ENCODE results near the gene NELFA. TPM values are rescaled to one million over a fixed set of nuclear protein-coding genes. Genes with fewer than 3 reads are reported as not detected.

NELFA gene
- total RNA-seq, 4 donors from 2014 or later, result 2.4 to 38.8 (median 18.8) TPM

DNA sequence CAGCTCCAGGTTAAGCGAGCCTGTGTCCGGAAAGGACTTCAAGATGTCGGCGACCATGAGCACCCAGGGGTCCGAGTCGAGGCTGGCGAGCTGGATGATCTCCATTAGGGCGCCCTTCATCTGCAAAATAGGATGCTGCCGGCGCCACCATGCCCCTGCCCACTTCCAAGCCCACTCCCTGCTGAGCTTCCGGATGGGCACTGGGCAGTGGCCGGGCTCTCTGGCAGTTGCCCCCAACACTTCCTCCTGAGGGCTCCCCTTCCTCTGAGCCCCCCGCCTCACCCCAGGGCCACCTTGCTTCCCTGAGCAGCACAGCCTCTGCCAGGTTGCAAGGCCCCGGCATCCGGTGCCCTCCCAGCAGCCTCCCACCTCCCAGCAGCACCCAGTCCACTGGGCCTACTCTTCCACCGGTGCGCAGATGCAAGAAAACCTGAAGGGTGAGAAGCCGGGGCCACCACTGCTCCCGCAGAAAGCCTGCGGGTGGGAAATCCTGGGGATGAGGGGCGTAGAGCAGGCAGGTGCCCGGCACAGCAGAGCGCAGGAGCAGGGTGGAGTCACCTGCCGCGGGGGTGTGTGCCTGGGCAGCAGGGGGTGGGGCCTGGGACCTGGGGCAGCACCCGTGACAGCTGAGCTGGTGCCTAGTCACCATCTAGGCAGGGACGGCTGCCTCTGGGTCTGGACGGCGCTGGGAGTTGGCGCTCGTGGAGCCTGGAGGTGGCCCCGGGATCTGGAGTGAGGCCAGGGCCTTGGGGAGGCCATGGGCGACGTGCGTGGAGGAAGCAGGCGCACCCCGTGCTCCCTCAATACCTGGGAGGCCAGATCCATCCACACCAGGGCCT lies 17.0 kb downstream of the NELFA start:
- no peak for DNase-seq
- H3K4me1 ChIP-seq, result no peaks in the 10 kb centered on the region
- intact Hi-C loops (cut with DNase I; ENCODE audit: low total_unique reads), result no loop called here
- TF ChIP-seq POLR2A (IDR thresholded peaks at IDR 0.05), result no peak
- TF ChIP-seq, protein P1, sequence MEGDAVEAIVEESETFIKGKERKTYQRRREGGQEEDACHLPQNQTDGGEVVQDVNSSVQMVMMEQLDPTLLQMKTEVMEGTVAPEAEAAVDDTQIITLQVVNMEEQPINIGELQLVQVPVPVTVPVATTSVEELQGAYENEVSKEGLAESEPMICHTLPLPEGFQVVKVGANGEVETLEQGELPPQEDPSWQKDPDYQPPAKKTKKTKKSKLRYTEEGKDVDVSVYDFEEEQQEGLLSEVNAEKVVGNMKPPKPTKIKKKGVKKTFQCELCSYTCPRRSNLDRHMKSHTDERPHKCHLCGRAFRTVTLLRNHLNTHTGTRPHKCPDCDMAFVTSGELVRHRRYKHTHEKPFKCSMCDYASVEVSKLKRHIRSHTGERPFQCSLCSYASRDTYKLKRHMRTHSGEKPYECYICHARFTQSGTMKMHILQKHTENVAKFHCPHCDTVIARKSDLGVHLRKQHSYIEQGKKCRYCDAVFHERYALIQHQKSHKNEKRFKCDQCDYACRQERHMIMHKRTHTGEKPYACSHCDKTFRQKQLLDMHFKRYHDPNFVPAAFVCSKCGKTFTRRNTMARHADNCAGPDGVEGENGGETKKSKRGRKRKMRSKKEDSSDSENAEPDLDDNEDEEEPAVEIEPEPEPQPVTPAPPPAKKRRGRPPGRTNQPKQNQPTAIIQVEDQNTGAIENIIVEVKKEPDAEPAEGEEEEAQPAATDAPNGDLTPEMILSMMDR (IDR thresholded peaks at IDR 0.05), result no peak
- H3K36me3 ChIP-seq, result no peaks in the 10 kb centered on the region
- no peak overlapping the region for H3K27ac ChIP-seq
- H3K4me3 ChIP-seq, result no peak overlapping the region
- H3K27me3 ChIP-seq, result no peaks in the 10 kb centered on the region
- H3K9me3 ChIP-seq, result no peaks in the 10 kb centered on the region

DNA sequence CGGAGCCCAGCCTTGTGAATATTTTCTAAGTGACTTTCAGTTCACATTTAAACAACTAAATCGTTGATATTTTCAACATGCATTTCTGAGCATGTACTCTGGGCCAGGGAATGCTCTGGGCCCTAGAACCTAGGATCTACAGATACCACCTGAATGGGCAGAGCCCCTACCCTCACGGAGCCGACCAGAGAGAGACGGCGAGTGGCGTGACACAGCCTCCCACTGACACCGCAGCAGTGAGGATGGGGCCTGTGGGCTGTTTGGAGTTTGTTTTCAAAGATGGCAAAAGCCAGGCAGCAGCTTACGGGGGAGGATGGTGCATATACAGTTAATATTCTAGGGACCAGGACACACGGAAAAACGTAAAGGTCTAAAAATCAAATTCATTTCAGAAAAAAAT lies 17.7 kb downstream of the NELFA start:
- Histone ChIP-seq H3K36me3 (no peaks in the 10 kb centered on the region), H3K4me3 (no peak overlapping the region), H3K9me3 (no peaks in the 10 kb centered on the region), H3K27ac (no peak overlapping the region), H3K4me1 (no peaks in the 10 kb centered on the region), H3K27me3 (no peaks in the 10 kb centered on the region)
- intact Hi-C loops (cut with DNase I; ENCODE audit: low total_unique reads), result no loop called here
- TF ChIP-seq POLR2A (IDR thresholded peaks at IDR 0.05), result no peak
- TF ChIP-seq, protein P1 (IDR thresholded peaks at IDR 0.05), result no peak
- DNase-seq, result no peak

DNA sequence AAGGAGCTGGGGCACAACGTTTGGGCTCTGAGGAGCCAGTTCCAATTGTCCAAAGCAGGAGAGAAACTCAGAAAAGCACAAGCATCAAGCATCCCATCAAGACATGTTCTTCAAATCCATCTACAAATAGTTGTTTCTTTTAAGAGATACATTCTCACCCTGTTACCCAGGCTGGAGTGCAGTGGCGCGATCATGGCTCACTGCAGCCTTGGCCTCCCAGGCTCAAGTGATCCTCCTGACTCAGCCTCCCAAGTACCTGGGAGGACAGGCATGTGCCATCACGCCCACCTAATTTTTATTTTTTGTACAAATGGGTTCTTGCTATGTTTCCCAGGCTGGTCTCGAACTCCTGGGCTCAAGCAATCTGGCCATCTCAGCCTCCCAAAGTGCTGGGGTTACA lies 18.1 kb downstream of the NELFA start:
- Histone ChIP-seq H3K4me1 (no peaks in the 10 kb centered on the region), H3K4me3 (no peak overlapping the region), H3K27me3 (no peaks in the 10 kb centered on the region), H3K27ac (no peak overlapping the region), H3K9me3 (no peaks in the 10 kb centered on the region), H3K36me3 (no peaks in the 10 kb centered on the region)
- TF ChIP-seq, protein P1 (IDR thresholded peaks at IDR 0.05), result no peak
- TF ChIP-seq POLR2A (IDR thresholded peaks at IDR 0.05), result no peak
- intact Hi-C loops (cut with DNase I; ENCODE audit: low total_unique reads), result no loop called here
- no peak for DNase-seq

DNA sequence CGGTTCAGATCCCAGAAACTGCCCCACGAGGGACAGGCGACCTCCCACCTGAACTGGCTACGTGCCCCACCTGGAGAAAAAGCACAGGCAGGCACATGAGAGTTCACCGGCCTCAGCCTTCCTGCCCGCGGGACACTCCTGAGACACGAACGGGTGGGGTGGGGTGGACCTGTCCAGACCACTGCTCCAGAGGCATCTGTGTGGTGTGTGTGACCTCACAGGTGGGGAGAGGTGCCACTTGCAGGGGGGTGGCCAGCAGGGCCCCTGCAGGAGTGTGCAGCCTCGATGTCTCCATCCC lies 18.5 kb downstream of the NELFA start:
- Histone ChIP-seq H3K4me1 (no peaks in the 10 kb centered on the region), H3K27ac (no peak overlapping the region), H3K36me3 (no peaks in the 10 kb centered on the region), H3K9me3 (no peaks in the 10 kb centered on the region), H3K4me3 (no peak overlapping the region), H3K27me3 (no peaks in the 10 kb centered on the region)
- intact Hi-C loops (cut with DNase I; ENCODE audit: low total_unique reads), result no loop called here
- DNase-seq, result no peak
- TF ChIP-seq, protein P1 (IDR thresholded peaks at IDR 0.05), result no peak

DNA sequence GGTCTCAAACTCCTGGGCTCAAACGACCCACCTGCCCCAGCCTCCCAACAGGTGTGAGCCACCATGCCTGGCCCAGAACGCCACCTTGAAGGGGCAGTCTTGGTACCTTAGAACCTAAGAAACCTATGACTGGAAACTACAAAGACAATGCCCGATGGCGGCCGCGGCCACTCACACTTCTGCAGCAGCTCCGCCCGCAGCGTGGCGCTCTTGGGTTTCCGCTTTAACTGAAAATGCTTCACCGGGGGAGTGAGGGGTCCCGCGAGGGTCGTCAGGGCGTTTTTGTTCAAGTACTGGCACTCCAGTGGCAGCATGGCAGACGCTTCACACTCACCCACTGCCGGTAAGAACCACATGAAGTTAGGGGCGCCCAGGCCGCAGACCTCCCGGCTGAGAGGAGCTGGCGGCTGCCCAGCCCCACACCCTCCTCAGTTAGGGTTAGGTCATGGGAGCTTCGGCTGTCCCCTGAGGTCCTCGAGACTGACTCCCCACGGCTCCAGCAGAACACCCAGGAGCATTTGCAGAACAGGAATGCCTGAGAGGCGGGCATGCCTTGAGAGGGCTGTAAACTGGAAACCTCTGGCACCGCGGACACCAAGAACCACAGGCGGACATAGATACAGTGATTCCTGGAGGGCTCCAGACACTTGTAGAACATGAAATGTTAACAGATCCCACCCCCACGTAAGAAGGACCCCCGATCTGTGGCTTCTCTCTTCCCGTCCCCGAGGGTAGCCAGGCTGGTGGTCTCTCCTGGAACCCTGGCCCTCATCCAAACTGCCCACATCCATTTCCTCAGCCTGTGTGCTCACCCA lies 19.0 kb downstream of the NELFA start:
- H3K27ac ChIP-seq, result no peak overlapping the region
- TF ChIP-seq POLR2A (IDR thresholded peaks at IDR 0.05), result no peak
- TF ChIP-seq, protein P1 (IDR thresholded peaks at IDR 0.05), result no peak
- intact Hi-C loops (cut with DNase I; ENCODE audit: low total_unique reads), result no loop called here
- no peaks in the 10 kb centered on the region for H3K4me1 ChIP-seq
- no peak overlapping the region for H3K4me3 ChIP-seq
- no peaks in the 10 kb centered on the region for H3K27me3 ChIP-seq
- no peaks in the 10 kb centered on the region for H3K9me3 ChIP-seq
- no peaks in the 10 kb centered on the region for H3K36me3 ChIP-seq
- DNase-seq, result no peak
